Keratinocyte (primary cell): ENCODE results near the gene FAR1.
"Not testable (repeated sequence)": the region's sequence is repeated elsewhere in the genome, so short reads cannot be mapped to it uniquely, and the experiment has no call there.

Experiments used
- CTCF ChIP-seq, 3 experiments: IDR thresholded peaks in 1 of 3; conservative IDR thresholded peaks in 1 of 3; optimal IDR thresholded peaks in 1 of 3; 2 replicates in 2 of 3; 3 replicates in 1 of 3; pipeline versions ENCODE3 to v1.5.1; 2011; ENCODE audit warnings: low read length in 3 of 3, mild to moderate bottlenecking in 3 of 3, moderate library complexity in 2 of 3, control low read depth in 1 of 3, inconsistent platforms in 1 of 3; ENCODE audit not compliant: insufficient read depth in 2 of 3; ENCODE audit errors: extremely low read depth in 1 of 3
- EZH2 ChIP-seq: IDR thresholded peaks from one replicate; pipeline ENCODE4 v1.6.1; 2012; ENCODE audit warnings: inconsistent platforms, mild to moderate bottlenecking, low read length, moderate library complexity

GRCh38 chr11:13626818-13627217 is 41.6 kb upstream of the FAR1 start:
- not testable (repeated sequence) for TF ChIP-seq CTCF (optimal IDR thresholded peaks at IDR 0.05 in 1 of 3, IDR thresholded peaks at IDR 0.05 in 1 of 3, conservative IDR thresholded peaks at IDR 0.05 in 1 of 3; ENCODE audit: extremely low read depth in 1 of 3, insufficient read depth in 2 of 3, low read length in 3 of 3); EZH2
